D721Med (cell line): ENCODE measurements around the gene SCN8A.
A peak's percentile ranks its signal among the peaks of the same experiment; 100 is the strongest.

Experiments used
- DNase-seq: peaks from one replicate; pipeline ENCODE4 v3.0.0; 2011; ENCODE audit warnings: low spot score; ENCODE audit not compliant: insufficient read length
- FAIRE-seq: peaks from 2 replicates; lab custom pipeline; 2011; peaks lifted over from hg19 to GRCh38; lab: Jason Lieb, UNC
- TF ChIP-seq, protein P1 (sequence below): IDR thresholded peaks from 2 replicates; pipeline ENCODE4 v1.5.1; 2012; ENCODE audit warnings: mild to moderate bottlenecking, control low read depth; ENCODE audit not compliant: insufficient read depth; ENCODE audit errors: missing control alignments

The SCN8A gene

GRCh38 chr12:51815571-51815970 lies 224.5 kb downstream of the SCN8A start:
- TF ChIP-seq, protein P1, sequence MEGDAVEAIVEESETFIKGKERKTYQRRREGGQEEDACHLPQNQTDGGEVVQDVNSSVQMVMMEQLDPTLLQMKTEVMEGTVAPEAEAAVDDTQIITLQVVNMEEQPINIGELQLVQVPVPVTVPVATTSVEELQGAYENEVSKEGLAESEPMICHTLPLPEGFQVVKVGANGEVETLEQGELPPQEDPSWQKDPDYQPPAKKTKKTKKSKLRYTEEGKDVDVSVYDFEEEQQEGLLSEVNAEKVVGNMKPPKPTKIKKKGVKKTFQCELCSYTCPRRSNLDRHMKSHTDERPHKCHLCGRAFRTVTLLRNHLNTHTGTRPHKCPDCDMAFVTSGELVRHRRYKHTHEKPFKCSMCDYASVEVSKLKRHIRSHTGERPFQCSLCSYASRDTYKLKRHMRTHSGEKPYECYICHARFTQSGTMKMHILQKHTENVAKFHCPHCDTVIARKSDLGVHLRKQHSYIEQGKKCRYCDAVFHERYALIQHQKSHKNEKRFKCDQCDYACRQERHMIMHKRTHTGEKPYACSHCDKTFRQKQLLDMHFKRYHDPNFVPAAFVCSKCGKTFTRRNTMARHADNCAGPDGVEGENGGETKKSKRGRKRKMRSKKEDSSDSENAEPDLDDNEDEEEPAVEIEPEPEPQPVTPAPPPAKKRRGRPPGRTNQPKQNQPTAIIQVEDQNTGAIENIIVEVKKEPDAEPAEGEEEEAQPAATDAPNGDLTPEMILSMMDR: no peak
- no peak for FAIRE-seq
- DNase-seq: no peak

- FAIRE-seq (no peak), DNase-seq (no peak)
- TF ChIP-seq, protein P1: no peak
These were observed 226.3 kb downstream of the SCN8A start for GRCh38 chr12:51817027-51817953.

DNA sequence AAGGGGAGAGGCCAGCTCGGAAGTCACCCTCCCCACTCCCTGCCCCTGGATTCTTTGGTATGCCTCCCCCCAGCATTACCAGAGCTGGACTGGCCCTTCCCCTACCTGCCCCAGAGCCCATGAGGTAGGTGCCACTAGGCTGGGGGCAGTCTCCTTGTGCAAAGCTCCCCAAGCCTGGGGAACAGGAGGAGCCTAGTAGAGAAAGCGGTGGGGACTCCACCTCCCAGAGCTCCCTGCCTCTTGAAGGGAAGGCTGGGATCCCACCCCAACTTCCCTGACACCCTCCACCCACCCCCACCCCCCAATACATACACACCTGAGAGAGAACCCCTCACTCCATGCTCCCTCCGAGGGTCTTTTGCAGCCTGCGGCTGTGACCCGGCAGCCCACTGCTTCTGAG lies 227.1 kb downstream of the SCN8A start:
- no peak for DNase-seq
- TF ChIP-seq, protein P1: no peak
- FAIRE-seq: no peak

DNA sequence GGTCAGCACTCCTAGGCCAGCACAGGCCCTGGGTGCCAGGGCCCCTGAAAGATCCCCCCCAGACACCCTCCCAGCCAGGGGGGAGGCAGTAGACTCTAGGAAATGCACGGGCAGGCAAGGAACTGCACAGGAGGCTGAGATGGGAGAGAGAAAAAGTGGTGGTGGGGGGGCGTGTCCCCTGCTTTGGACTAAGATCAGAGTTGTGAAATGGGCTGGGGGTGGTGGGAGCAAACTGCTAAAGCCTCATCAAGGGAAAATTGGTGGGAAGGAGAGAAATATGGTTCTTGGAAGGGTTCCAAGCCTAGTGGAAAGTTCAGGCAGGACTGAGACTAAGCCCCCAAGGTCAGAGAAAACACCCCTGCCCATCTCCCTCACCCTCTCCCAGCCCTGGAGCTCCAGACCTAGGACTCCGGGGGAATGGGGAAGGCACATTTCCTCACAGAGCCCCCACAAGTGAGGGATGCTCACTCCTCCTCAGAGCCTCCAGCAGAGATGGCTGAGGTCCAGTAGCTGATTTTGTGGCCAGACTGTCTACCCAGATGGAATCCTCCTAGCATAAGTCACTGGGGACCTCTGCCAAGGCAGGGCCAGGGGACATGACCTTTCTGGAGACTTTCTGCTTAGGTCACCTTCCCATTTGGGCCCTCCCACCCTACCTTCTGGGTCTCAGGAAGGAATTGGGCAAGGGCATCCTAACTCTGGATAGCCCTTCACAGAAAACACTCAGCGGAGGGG lies 227.7 kb downstream of the SCN8A start:
- TF ChIP-seq, protein P1: no peak
- DNase-seq (no peak), FAIRE-seq (no peak)

DNA sequence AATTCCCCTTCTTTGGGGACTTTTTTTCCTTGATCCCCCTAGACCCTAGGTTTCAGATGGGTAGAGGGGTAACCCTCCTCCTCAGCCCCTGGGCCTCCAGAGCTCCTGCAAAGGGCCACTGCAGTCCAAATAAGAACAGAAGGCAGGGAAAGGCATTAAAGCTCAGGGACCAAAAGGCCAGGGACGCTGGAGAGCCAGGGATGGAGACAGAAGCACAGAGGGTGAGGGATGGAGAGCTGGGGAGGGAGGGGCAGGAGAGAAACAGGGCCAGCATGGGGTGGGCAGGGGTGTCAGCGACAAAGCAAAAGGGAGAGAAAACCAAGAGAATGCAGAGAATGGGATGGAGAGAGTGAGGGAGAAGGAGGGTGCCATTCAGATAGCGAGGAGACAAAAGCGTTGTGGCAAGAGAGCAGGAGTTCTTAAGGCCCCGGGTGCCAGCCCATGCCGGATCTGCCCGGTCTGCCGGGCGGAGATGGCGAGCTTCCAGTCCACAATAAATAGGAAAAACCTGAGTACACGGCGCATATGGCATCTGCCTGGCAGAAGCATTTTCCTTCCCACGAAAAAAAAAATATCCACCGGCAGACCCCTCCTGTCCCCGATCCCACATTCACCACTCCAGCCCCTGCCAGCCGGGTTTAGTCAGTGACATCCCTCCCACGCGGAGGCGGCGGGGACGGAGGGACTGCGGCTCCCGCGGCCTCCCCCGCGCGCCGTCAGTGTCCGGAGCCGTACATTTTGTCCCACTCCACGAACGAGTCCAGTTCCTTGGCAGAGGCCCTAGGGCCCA lies 228.9 kb downstream of the SCN8A start:
- DNase-seq: no peak
- no peak for FAIRE-seq
- TF ChIP-seq, protein P1: no peak

GRCh38 chr12:51820526-51821439 lies 229.8 kb downstream of the SCN8A start:
- TF ChIP-seq, protein P1: peak; percentile 69
- no peak for FAIRE-seq
- peak; percentile 77 for DNase-seq
